ENCODE measurements around the gene ANP32A.

ANP32A gene

GRCh38 chr15:68821190-68821840 is 620 bp upstream of the ANP32A start:
- H3K27ac ChIP-seq = peak overlapping the region; percentile 93
- no peak for DNase-seq (ENCODE audit: low spot score)
- TF ChIP-seq CTCF (conservative IDR thresholded peaks at IDR 0.05; ENCODE audit: low read depth) = no peak
- ChIA-PET CTCF (interaction anchor here (0.6 kb wide), 1 partner anchor 145 kb away, joined by 3 read pairs; no protein-coding TSS in a partner anchor), POLR2A (ENCODE audit: low non-redundant PET) (interaction anchor here (0.6 kb wide), 1 partner anchor 49 kb away, joined by 3 read pairs; no protein-coding TSS in a partner anchor)

DNA sequence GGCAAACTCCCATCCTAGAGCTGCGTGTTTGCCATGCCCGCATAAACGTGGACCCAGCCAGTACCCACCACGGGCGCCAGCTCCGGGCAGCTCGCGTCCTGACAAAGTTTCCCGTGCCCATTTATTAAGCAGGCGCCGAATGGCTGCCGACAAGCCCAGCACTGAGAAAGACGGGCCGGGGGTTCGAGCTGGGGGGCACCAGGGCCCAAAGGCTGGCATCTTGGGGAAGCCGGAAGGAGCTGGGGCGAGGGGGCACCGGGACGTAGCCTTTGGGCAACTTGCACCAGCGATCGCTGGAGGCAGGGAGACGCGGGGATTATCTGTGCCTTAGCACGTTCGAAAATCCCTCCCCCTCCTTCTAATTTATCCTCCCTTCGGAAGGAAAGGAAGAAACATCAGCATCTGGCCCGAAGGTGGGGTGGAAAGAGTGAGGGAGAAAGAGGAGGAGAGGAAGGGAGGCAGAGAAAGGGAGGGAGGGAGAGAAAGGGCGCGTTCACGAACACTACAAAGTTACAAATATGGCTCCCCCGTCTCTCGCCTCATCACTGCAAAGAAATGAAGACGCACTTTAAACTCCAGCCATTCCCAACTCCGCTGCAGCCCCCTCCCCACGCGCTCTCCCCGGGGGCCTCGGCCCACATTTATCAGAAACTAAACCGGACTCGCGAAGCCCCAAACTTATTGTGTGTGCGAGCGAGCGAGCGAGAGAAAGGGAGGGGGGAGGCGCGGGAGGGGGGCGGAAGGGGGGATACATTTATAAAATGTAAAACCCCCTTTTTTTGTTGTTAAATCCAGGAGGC is 1.0 kb downstream of the ANP32A start:
- POLR2A ChIA-PET (ENCODE audit: low non-redundant PET) = interaction anchor here (0.9 kb wide), 1 partner anchor 24 kb away, joined by 3 read pairs; no protein-coding TSS in a partner anchor
- no peak for TF ChIP-seq CTCF (conservative IDR thresholded peaks at IDR 0.05; ENCODE audit: low read depth)
- CTCF ChIA-PET = interaction anchor here (0.7 kb wide), 1 partner anchor 24 kb away, joined by 3 read pairs; no protein-coding TSS in a partner anchor
- H3K27ac ChIP-seq = peak overlapping the region; percentile 93
- peak; percentile 34 for DNase-seq (ENCODE audit: low spot score)

DNA sequence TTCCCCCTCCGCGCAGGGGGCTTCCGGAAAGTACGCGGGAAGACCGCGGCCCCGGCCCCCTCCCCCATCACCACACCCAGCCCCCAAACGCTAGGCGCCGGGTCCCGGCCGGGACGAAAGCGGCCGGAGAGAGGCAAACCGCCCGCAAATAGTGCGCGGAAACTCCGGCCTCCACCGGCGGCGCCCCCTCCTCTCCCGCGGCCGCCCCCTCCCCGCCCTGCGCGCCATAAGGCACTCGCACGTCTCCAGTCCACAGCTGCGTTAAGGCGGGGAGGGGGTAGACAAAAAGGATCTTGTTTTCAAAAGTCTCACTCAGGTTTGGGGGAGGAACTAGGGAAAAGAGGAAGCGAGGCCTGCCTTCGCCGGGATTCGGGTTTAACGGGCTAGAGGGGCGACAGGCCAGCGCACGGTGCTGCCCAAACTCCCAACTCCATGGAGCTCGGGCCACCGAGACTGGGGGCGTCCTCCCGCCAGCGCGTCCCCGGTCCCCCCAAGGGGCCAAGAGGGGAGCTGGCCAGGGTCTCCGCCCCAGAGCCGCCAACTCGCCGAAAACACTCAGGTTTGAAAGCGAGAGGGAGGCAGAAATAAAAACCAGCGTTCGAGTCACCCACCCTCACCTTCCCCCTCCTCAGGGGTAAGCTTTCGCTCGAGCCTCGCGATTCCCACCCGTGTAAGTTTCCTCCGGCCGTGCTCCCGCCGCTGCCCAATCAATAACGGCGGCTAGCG is 1.8 kb downstream of the ANP32A start:
- peak overlapping the region; percentile 93 for H3K27ac ChIP-seq
- CTCF ChIA-PET = interaction anchor here (0.6 to 0.7 kb wide), 2 partner anchors 23 to 1293 kb away, joined by 3 read pairs; no protein-coding TSS in a partner anchor
- no peak for DNase-seq (ENCODE audit: low spot score)
- TF ChIP-seq CTCF (conservative IDR thresholded peaks at IDR 0.05; ENCODE audit: low read depth) = no peak
- POLR2A ChIA-PET (ENCODE audit: low non-redundant PET) = interaction anchor here (0.5 to 0.9 kb wide), 2 partner anchors 23 kb away, joined by 3 read pairs; no protein-coding TSS in a partner anchor

GRCh38 chr15:68818066-68818768 is 2.5 kb downstream of the ANP32A start:
- DNase-seq (ENCODE audit: low spot score) = peak; percentile 42
- TF ChIP-seq CTCF (conservative IDR thresholded peaks at IDR 0.05; ENCODE audit: low read depth) = no peak
- POLR2A ChIA-PET (ENCODE audit: low non-redundant PET) = interaction anchor here (0.5 kb wide), 1 partner anchor 22 kb away, joined by 3 read pairs; no protein-coding TSS in a partner anchor

GRCh38 chr15:68817304-68818065 is 3.2 kb downstream of the ANP32A start:
- DNase-seq (ENCODE audit: low spot score) = peak; percentile 46
- ChIA-PET POLR2A (ENCODE audit: low non-redundant PET) (interaction anchor here (0.6 kb wide), 1 partner anchor 22 kb away, joined by 4 read pairs; no protein-coding TSS in a partner anchor), CTCF (interaction anchor here (0.6 to 0.7 kb wide), 2 partner anchors 33 to 108 kb away, joined by 3 to 4 read pairs; no protein-coding TSS in a partner anchor)

More at GRCh38 chr15:68818066-68818768, 2.5 kb downstream of the ANP32A start:
- peak overlapping the region; percentile 93 for H3K27ac ChIP-seq
- CTCF ChIA-PET = interaction anchor here (0.6 kb wide), 1 partner anchor 1293 kb away, joined by 3 read pairs; no protein-coding TSS in a partner anchor

More at GRCh38 chr15:68817304-68818065, 3.2 kb downstream of the ANP32A start:
- H3K27ac ChIP-seq = peak overlapping the region; percentile 93
- no peak for TF ChIP-seq CTCF (conservative IDR thresholded peaks at IDR 0.05; ENCODE audit: low read depth)

Measured in RWPE1 (cell line).